Kidney (tissue), 14 donors: ENCODE data around the gene MRFAP1. TPM values are rescaled to one million over a fixed set of nuclear protein-coding genes. Genes with fewer than 3 reads are reported as not detected.

Source experiments
- DNase-seq, 5 donors: peaks; one replicate each; pipeline ENCODE4 v3.0.0-alpha.2; 2013 to 2020
- FAIRE-seq: peaks from 2 replicates; lab custom pipeline; 2012; peaks lifted over from hg19 to GRCh38; lab: Jason Lieb, UNC
- H3K27ac ChIP-seq, 2 donors: one replicate each; pipeline ENCODE4 v1.7.0; 2013; ENCODE audit warnings: low read depth in 2 of 2, low read length in 2 of 2, inconsistent platforms in 1 of 2
- H3K27me3 ChIP-seq: one replicate; pipeline ENCODE4 v1.7.1; 2013; ENCODE audit warnings: low read length, inconsistent platforms; ENCODE audit not compliant: control insufficient read depth, insufficient read depth
- H3K36me3 ChIP-seq, 3 donors: one replicate each; pipeline versions ENCODE4 v1.7.0 to v1.7.1; 2013; ENCODE audit warnings: low read length in 3 of 3, control low read depth in 1 of 3, inconsistent platforms in 1 of 3; ENCODE audit not compliant: insufficient read depth in 3 of 3, control insufficient read depth in 2 of 3
- H3K4me1 ChIP-seq, 3 donors: one replicate each; pipeline versions ENCODE4 v1.7.0 to v1.7.1; 2013; ENCODE audit warnings: low read length in 3 of 3, inconsistent platforms in 1 of 3, low read depth in 1 of 3; ENCODE audit not compliant: control insufficient read depth in 2 of 3, insufficient read depth in 2 of 3
- H3K4me3 ChIP-seq, 3 donors: one replicate each; pipeline versions ENCODE4 v1.7.0 to v1.8.1; 2013; ENCODE audit warnings: low read length in 3 of 3, control low read depth in 1 of 3, inconsistent platforms in 1 of 3
- H3K9ac ChIP-seq, 3 donors: one replicate each; pipeline versions ENCODE4 v1.7.0 to v1.7.1; 2013; ENCODE audit warnings: low read length in 3 of 3, control low read depth in 1 of 3, inconsistent platforms in 1 of 3
- H3K9me3 ChIP-seq, 3 donors: one replicate each; pipeline versions ENCODE4 v1.7.0 to v1.7.1; 2013; ENCODE audit warnings: low read length in 3 of 3, control low read depth in 1 of 3, inconsistent platforms in 1 of 3; ENCODE audit not compliant: control insufficient read depth in 2 of 3, insufficient read depth in 1 of 3
- CTCF ChIP-seq: IDR thresholded peaks from 3 replicates; pipeline ENCODE4 v1.5.1; 2012; ENCODE audit warnings: mild to moderate bottlenecking, moderate library complexity, borderline replicate concordance; ENCODE audit not compliant: insufficient read depth; ENCODE audit errors: extremely low read depth
- intact Hi-C: fragments of 100-400 bp; cut with DNase I; formaldehyde crosslinking; loops from one replicate; pipeline ENCODE4 v1.11.1; 2022
- polyA plus RNA-seq: library from polyadenylated mRNA; stranded (reverse); fragments of 350-450 nt; fragmentation: Illumina TruSeq; extraction: RNeasy Lipid Tissue Mini Kit (QIAGEN cat#74804); gene quantifications from one replicate; pipeline ENCODE4 v1.2.3, GENCODE V29; 2014; ENCODE audit warnings: low read depth, low replicate concordance; ENCODE audit not compliant: insufficient read depth
- total RNA-seq: library from RNA; stranded (reverse); fragmentation: NEBNext Ultra II Directional; extraction: Animal tissue kit (Norgen Biotek cat#: 25700); gene quantifications from one replicate; pipeline ENCODE4 v1.2.1, GENCODE V29; 2021
- donor health status: control.
- donor health status: control.
- donor health status: control.
- donor health status: control.
- donor health status: control.
- donor health status: DM: yes; HTN: yes; CAD: no.
- donor health status: Normal renal cell carcinoma (clear cell type).

Gene MRFAP1
- total and polyA plus RNA-seq, 2 donors from 2014 or later = 264 to 406 TPM

- intact Hi-C loops = no loop called here
- no peaks in the 10 kb centered on the region for H3K36me3 ChIP-seq
- no peak for FAIRE-seq
These were observed 23.3 kb downstream of the MRFAP1 start for GRCh38 chr4:6663596-6664393.

GRCh38 chr4:6665320-6665654 lies 24.8 kb downstream of the MRFAP1 start:
- no peak for TF ChIP-seq CTCF
- Histone ChIP-seq H3K36me3 (no peaks in the 10 kb centered on the region), H3K27me3 (peaks cover 14% of the 10 kb centered on the region), H3K27ac (no peak overlapping the region), H3K9ac (no peak overlapping the region), H3K4me1 (peaks cover 0 to 5% (median 2%) of the 10 kb centered on the region in 3 donors), H3K9me3 (peaks cover 0 to 5% (median 0%) of the 10 kb centered on the region in 3 donors), H3K4me3 (no peak overlapping the region)
- intact Hi-C loops = no loop called here
- no peak for DNase-seq
- FAIRE-seq = no peak

More at GRCh38 chr4:6663596-6664393, 23.3 kb downstream of the MRFAP1 start:
- Histone ChIP-seq H3K4me3 (peak overlapping the region in 1 of 3 donors; percentile 37), H3K4me1 (peaks cover 0 to 10% (median 2%) of the 10 kb centered on the region in 3 donors), H3K9me3 (peaks cover 0 to 5% (median 0%) of the 10 kb centered on the region in 3 donors), H3K27me3 (peaks cover 14% of the 10 kb centered on the region), H3K9ac (no peak overlapping the region), H3K27ac (no peak overlapping the region)
- peak in 1 of 5 donors; percentile 73 for DNase-seq
- no peak for TF ChIP-seq CTCF

DNA sequence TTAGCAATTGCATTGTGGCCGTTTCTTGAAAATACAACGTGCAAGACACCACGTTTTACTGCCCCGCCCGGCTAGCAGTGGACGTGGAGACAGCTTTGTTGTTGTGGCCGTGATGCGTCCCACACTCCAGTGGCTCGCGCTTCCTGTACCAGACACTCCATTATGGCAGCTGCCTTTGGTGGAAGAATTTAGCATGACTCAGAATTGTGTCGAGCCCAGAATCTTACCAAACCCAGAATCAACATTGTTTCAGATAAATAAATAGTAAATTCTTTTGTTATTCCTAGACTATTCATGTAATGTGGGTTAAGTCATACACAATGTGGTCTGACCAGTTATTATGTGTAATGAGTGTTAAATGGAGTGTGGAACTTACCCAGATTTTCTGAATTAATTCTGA lies 27.9 kb downstream of the MRFAP1 start:
- no peak overlapping the region for H3K4me3 ChIP-seq
- H3K9ac ChIP-seq = no peak overlapping the region
- no peak for DNase-seq
- TF ChIP-seq CTCF = no peak
- intact Hi-C loops = no loop called here
- H3K27me3 ChIP-seq = peaks cover 11% of the 10 kb centered on the region
- peaks cover 0 to 4% (median 2%) of the 10 kb centered on the region in 3 donors for H3K4me1 ChIP-seq
- H3K27ac ChIP-seq = no peak overlapping the region
- peaks cover 0 to 2% (median 0%) of the 10 kb centered on the region in 3 donors for H3K36me3 ChIP-seq
- FAIRE-seq = no peak
- peaks cover 0 to 5% (median 0%) of the 10 kb centered on the region in 3 donors for H3K9me3 ChIP-seq
